Upper lobe of right lung (tissue), 1 donor: Measurements from ENCODE around the gene RFTN1. TPM values are rescaled to one million over a fixed set of nuclear protein-coding genes. Genes with fewer than 3 reads are reported as not detected.

ENCODE experiments used
- ATAC-seq: fragments of 200-7000 bp; cut with Tn5 transposase; one replicate; pipeline ENCODE4 v1.9.1; 2020; ENCODE audit warnings: mild to moderate bottlenecking, moderate library complexity
- DNase-seq: peaks from one replicate; pipeline ENCODE4 v3.0.0-alpha.2; 2020
- H3K27ac ChIP-seq: fragments of 200-600 bp; one replicate; pipeline ENCODE4 v1.8.0; 2022
- H3K27me3 ChIP-seq: fragments of 200-600 bp; one replicate; pipeline ENCODE4 v1.8.0; 2022; ENCODE audit warnings: mild to moderate bottlenecking
- H3K36me3 ChIP-seq: fragments of 200-600 bp; one replicate; pipeline ENCODE4 v1.8.0; 2022
- H3K4me1 ChIP-seq: fragments of 200-600 bp; one replicate; pipeline ENCODE4 v1.8.0; 2022
- H3K4me3 ChIP-seq: fragments of 200-600 bp; one replicate; pipeline ENCODE4 v1.8.0; 2022; ENCODE audit warnings: mild to moderate bottlenecking
- H3K9me3 ChIP-seq: fragments of 200-600 bp; one replicate; pipeline ENCODE4 v1.8.0; 2022
- intact Hi-C: fragments of 100-400 bp; cut with DNase I; formaldehyde crosslinking; loops from one replicate; pipeline ENCODE4 v1.11.0; 2022
- total RNA-seq: library from RNA; stranded (reverse); fragmentation: NEBNext Ultra II Directional; extraction: Animal tissue kit (Norgen Biotek cat#: 25700); gene quantifications from one replicate; pipeline ENCODE4 v1.2.1, GENCODE V29; 2021
- TF ChIP-seq, protein P1 (sequence below): fragments of 200-600 bp; IDR thresholded peaks from one replicate; pipeline ENCODE4 v1.8.0; 2022; ENCODE audit warnings: antibody characterized with exemption
- donor health status: DM: no; HTN: yes; CAD: no; lungs with severe emphysema.

RFTN1 gene
- total RNA-seq, 1 donor from 2014 or later, result 69.4 TPM

DNA sequence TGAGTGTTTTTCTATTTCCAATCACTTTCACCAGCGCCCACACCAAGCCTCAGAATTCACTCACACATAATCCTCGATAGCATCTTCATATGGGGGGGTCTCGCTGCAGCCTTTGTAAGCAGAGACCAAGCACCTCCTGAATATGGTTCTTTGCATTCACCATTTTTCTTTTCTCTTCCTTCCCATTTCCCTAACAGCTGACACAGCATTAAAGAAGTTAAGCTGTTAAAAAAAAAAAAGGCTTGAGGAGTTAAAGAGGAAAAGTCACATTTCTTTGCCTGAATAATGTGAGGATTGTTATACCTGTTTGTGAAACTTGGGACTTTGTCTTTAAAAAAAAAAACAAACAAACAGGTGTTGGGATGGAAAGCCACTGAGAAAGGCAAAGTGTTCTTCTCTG, 41.6 kb downstream of the RFTN1 start:
- H3K36me3 ChIP-seq, result peaks cover 13% of the 10 kb centered on the region
- H3K4me3 ChIP-seq, result no peak overlapping the region
- DNase-seq (no peak), ATAC-seq (no peak)
- TF ChIP-seq, protein P1, sequence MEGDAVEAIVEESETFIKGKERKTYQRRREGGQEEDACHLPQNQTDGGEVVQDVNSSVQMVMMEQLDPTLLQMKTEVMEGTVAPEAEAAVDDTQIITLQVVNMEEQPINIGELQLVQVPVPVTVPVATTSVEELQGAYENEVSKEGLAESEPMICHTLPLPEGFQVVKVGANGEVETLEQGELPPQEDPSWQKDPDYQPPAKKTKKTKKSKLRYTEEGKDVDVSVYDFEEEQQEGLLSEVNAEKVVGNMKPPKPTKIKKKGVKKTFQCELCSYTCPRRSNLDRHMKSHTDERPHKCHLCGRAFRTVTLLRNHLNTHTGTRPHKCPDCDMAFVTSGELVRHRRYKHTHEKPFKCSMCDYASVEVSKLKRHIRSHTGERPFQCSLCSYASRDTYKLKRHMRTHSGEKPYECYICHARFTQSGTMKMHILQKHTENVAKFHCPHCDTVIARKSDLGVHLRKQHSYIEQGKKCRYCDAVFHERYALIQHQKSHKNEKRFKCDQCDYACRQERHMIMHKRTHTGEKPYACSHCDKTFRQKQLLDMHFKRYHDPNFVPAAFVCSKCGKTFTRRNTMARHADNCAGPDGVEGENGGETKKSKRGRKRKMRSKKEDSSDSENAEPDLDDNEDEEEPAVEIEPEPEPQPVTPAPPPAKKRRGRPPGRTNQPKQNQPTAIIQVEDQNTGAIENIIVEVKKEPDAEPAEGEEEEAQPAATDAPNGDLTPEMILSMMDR, result no peak
- H3K9me3 ChIP-seq, result no peaks in the 10 kb centered on the region
- intact Hi-C loops, result no loop called here
- peaks cover 14% of the 10 kb centered on the region for H3K4me1 ChIP-seq
- no peaks in the 10 kb centered on the region for H3K27me3 ChIP-seq
- no peak overlapping the region for H3K27ac ChIP-seq

DNA sequence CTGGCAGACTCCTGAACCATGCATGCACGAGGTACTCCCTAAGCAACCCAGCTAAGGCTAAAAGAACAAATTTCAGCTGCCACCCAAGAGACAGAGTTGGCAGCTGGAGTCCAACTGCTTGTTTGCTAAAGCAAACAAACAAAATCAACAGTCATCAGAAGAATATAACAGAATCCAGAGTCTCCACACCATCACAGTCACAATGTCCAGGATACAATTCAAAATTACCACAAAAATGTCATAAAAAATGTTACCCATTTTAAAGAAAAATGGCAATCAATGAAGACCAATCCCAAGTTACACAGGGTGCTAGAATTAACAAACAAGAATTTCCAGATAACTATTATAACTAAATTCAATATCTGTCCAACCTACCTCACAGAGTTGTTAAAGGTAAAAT, 42.9 kb downstream of the RFTN1 start:
- TF ChIP-seq, protein P1, result no peak

DNA sequence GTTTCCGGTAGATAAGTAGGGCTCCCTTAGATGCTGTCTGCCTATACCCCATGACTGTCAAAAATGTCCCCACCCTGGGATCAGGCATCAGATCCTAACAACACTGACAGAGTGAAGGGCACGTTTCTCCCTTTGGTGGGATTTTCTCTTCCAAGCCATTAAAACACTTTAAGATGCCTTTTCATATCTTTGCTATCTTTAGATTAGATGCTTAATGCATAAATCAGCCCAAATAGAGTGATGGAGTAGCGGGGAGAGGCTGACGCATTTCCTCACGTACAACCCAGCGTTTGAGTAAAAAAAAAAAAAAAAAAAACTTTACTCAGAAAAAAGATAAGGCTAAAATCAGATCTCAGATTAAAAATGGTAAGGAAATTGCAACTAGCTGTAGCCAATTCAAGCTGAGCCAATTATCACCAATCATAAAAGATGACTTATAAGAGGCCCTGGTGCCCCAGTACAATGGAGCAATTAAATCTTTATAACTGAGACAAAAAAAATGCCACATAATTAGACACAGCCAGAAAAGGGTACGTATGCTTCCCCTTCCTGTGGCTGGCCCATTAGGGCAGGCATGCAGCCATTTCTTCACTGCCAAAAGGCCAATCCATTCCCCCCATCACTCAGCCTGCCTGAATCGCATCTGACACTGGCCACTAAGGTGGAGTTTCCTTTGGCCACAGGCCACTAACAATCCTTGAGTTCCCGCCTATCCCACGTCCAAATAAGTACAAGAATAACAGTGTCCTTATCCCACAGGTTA, 45.0 kb downstream of the RFTN1 start:
- Histone ChIP-seq H3K4me3 (no peak overlapping the region), H3K36me3 (peaks cover 17% of the 10 kb centered on the region), H3K9me3 (no peaks in the 10 kb centered on the region), H3K4me1 (peaks cover 9% of the 10 kb centered on the region), H3K27ac (peak overlapping the region; percentile 6), H3K27me3 (no peaks in the 10 kb centered on the region)
- ATAC-seq (peak; percentile 52), DNase-seq (no peak)
- TF ChIP-seq, protein P1, result no peak
- intact Hi-C loops, result no loop called here

More for the DNA sequence above, 42.9 kb downstream of the RFTN1 start:
- Histone ChIP-seq H3K27me3 (no peaks in the 10 kb centered on the region), H3K4me3 (no peak overlapping the region), H3K36me3 (peaks cover 17% of the 10 kb centered on the region), H3K9me3 (no peaks in the 10 kb centered on the region), H3K4me1 (peaks cover 9% of the 10 kb centered on the region), H3K27ac (no peak overlapping the region)
- DNase-seq (no peak), ATAC-seq (no peak)
- intact Hi-C loops, result no loop called here

DNA sequence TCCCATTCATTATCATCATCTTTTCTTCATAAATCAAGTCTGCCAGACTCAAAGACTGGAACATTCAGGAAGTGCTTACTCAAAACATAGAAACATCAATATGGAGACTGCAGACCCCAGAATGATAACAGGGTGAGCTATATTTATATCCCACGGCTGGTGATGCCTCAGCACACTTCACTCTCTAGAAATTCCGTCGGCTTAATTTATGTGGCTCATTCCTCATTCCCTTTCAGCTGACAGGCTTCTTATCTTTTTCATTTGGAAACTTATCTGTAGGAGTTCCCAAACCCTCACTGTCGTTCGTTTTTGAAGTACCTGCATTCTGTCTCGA, 45.5 kb downstream of the RFTN1 start:
- TF ChIP-seq, protein P1, result no peak
- ATAC-seq (no peak), DNase-seq (no peak)
- no peak overlapping the region for H3K4me3 ChIP-seq
- H3K36me3 ChIP-seq, result peaks cover 17% of the 10 kb centered on the region
- H3K9me3 ChIP-seq, result no peaks in the 10 kb centered on the region
- H3K4me1 ChIP-seq, result peaks cover 9% of the 10 kb centered on the region
- H3K27ac ChIP-seq, result no peak overlapping the region
- intact Hi-C loops, result no loop called here
- no peaks in the 10 kb centered on the region for H3K27me3 ChIP-seq

DNA sequence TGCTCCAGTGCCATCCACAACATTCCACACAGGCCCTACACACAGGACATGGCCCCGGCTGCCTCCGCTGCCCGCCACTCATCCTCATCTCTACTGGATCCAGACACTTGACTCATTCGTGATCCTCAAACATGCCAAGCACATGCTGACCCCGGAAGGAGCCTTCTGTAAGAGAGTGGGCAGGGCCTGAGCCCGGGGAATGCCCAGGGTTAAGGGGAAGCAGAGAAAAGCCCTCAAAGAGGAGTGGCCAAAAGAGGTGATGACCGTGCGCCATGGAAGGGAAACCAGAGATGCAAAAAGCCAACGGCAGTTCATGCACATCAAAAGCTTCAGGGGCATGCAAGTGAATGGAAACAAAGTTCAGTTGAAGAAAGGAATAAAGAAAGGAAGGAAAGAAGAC, 46.1 kb downstream of the RFTN1 start:
- TF ChIP-seq, protein P1, result no peak
- Histone ChIP-seq H3K27ac (no peak overlapping the region), H3K4me1 (peaks cover 9% of the 10 kb centered on the region), H3K36me3 (peaks cover 17% of the 10 kb centered on the region), H3K4me3 (no peak overlapping the region), H3K27me3 (no peaks in the 10 kb centered on the region), H3K9me3 (no peaks in the 10 kb centered on the region)
- intact Hi-C loops, result no loop called here
- DNase-seq (no peak), ATAC-seq (peak; percentile 35)
